ENCODE results near the gene SBK3.
"Not testable (repeated sequence)": the region's sequence is repeated elsewhere in the genome, so short reads cannot be mapped to it uniquely, and the experiment has no call there.

The SBK3 gene

DNA sequence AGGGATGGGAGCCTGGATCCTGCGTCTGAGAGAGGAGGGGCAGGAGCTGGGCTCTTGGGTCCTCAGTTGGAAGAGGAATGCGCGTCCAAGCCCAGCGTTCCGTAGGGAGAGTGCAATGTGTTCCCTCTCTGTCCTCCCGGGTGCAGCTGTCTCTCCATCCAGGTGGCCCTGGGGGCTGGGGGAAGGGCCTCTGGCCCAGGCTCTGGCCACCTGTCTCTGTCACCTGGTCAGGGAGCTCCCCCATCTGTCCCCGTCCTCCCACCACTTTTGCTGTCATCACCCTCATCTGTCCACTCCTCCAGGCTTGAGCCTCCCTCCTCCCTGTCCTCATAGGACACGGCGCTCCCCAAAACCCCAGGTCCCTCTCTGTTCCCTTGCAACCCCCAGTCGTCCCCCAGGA, 4.7 kb downstream of the SBK3 start:
- DNase-seq (ENCODE audit: low spot score) = no peak

DNA sequence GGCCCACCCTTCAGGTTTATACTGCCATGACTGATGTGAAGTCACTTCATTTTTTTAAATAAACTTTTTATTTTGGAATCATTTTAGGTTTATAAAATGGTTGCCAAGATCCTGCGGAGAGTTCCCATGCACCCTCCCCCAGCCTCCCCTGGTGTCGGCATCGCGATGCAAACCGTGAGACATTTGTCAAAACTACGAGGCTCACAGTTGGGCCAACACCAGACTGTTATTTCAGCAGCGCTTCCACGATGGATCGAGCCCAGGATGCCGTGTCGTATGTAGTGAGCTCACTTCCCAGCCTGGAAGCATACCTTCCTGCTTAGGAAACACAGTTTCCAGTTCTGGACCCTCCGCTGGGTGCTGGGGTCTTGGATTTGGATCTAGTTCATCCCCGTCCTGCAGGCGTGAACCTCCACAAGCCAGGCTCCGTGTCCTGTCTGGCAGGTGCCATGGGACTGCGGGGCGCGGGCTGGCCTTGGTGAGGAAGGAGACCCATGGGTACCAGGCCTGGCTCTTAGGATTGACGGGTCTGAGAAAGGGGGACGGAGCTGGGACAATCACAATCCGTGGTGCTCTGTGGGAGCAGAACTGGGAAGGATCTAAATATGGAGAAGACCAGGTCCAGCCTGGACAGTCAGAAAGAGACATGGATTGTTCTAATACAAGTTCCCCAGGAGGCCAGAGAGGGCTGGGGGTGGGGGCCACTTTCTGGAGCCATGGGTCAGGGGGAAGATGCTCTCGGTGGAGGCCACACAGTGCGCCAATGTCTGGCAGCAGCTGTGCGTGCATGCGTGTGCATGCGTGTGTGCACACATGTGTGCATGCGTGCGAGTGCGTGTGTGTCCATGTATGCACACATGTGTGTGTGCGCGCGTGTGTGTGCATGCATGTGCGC, 6.0 kb downstream of the SBK3 start:
- no peak for DNase-seq (ENCODE audit: low spot score)

DNA sequence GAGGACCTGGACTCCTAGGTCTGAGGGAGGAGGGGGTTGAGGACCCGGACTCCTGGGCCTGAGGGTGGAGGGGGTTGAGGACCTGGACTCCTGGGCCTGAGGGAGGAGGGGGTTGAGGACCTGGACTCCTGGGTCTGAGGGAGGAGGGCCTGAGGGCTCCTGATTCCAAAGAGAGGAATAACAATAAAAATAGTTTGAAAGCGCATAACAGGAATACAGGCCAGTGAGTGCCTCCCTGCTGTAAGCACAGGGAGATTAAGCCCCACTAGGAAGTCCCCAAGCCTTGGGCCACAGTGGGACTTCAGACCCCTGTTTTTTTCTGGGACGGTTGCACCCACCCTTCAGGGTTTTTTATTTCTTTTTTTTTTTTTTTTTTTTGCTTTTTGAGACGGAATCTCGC, 7.2 kb downstream of the SBK3 start:
- no peak for DNase-seq (ENCODE audit: low spot score)

DNA sequence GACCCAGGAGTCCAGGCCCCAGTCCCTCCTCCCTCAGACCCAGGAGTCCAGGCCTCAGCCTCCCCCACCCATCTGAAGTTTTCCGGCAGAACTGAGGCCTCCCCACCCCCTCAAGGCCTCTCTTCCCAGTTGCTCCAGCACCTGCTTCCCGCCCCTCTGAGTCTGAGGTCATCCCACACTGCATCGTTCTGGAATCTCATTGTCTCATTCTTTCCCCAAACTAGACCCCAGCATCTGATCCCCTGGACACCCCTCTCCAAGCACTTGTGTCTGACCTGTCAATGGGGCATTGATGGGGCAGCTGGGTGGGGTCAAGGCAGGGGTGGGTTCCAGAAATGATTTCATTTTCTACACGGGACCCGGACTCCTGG, 7.6 kb downstream of the SBK3 start:
- no peak for DNase-seq (ENCODE audit: low spot score)

DNA sequence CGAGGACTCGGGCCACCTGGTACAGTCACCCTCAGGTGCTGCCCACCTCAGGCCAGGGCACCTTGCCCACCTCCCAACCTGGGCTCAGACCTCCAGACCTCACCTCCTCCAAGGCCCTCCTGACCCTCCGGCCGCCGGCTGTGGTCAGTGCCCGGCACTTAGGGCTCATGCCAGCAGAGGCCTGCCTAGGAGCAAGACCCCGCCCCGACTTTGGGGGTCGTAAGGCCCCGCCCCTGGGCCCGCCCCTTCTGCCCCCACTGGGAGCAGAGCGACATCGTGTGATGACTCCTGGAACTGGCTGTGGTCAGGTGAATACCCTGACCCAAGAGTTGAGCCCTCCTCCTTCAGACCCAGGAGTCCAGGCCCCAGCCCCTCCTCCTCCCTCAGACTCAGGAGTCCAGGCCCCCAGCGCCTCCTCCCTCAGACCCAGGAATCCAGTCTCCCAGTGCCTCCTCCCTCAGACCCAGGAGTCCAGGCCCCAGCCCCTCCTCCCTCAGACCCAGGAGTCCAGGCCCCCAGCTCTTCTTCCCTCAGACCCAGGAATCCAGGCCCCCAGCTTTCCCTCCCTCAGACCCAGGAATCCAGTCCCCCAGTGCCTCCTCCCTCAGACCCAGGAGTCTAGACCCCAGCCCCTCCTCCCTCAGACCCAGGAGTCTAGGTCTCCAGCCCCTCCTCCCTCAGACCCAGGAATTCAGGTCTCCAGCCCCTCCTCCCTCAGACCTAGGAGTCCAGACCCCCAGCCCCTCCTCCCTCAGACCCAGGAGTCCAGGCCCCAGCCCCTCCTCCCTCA, 8.2 kb downstream of the SBK3 start, which contains the start of gene SBK2:
Gene SBK2 (minus strand): TSS at position 183 of the 790 bp plus-strand sequence. CDS start 839 bp downstream, outside the sequence.
- DNase-seq (ENCODE audit: low spot score) = no peak

DNA sequence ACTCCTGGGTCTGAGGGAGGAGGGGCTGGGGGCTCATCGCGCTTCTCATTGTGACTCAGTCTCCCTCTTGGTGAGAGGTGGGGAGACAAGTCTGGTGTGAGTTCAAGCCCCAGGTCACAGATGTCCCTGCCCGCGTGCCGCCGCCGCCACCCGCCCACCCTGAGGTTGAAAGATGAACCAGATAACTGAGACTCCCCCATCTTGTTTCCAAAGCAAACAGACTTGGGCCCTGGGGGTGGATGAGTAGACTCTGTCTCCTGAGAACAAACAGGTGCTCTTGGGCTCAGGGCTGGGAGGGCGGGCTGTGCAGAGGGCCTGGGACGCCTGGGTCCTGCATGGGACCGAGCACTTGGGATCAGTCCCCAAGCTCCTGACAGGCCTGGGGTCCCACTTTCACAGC, 9.0 kb downstream of the SBK3 start:
- no peak for DNase-seq (ENCODE audit: low spot score)

DNA sequence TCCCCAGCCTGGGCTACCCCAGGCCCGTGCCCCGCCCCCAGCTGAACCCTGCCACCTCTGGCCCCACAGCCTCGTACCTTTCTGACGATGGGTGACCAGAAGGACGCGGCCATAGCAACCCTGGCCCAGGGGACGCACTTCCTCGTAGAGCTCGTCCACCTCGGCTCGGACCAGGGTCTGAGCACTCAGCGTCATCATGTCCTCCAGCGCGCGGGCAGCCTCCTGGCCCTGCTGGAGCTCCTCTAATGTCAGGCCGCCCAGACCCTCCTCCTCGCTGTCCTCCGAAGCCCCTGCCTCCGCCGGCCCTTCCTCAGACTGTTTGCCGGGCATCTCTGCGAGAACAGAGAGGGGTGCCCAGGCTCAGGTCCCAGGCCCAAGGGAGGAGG, 9.4 kb downstream of the SBK3 start:
- no peak for DNase-seq (ENCODE audit: low spot score)

DNA sequence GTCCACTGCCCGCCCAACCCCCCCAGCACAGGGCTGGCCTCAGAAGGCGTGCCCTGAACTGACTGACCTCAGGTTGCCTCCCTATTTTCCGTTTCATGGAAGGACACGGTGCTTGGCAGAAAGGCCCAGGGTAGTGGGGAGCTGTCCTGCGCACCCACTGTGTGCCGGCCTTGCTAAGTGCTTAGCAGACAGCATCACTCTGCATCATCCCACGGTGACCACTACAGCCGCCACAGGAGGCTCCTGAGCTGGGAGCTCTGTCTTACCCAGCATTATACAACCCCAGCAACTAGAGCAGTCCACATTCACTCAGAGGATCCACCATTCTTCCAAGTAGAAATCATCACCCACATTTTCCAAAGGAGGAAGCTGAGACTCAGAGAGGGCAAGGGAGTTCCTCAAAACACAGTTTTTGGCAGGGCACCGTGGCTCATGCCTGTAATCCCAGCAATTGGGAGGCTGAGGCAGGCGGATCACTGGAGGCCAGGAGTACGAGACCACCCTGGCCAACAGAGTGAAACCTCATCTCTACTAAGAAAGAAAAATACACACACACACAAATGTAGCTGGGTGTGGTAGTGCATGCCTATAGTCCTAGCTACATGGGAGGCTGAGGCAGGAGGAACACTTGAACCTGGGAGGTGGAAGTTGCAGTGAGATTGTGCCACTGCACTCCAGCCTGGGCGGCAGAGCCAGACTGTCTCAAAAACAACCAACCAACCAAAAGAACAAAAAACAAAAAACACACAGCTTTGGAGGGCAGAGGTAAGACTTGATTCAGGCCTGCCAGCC, 10.0 kb downstream of the SBK3 start:
- no peak for DNase-seq (ENCODE audit: low spot score)

DNA sequence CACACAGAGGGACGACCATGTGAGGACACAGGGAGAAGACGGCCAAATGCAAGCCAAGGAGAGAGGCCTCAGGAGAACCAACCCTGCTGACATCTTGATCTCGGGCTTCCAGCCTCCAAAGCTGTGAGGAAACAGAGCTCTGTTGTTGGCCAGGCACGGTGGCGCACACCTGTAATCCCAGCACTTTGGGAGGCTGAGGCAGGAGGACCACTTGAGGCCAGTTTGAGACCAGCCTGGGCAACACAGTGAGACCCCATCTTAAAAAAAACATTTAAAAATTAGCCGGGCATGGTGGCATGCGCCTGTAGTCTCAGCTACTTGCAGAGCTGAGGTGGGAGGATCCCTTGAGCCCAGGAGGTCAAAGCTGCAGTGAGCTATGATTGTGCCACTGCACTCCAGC, 11.1 kb downstream of the SBK3 start:
- DNase-seq (ENCODE audit: low spot score) = not testable (repeated sequence)

DNA sequence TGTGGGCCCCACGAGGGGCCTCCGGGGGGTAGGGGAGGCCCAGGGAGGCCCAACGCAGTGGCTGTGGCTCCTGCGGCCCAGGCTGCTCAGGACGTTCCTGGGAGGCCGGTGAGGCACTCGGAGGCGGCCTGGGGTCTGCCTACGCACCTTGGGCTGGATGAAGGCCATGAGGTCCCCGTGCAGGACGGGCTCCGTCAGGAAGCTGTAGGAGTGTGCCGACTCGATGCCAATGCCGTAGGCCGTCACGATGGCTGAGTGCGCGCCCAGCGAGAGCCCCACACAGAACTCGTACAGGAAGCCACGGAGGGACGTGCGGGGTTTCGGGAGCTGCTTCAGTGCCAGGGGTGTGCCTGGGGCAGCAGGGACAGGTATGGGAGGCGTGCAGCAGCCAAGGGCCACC, 14.3 kb downstream of the SBK3 start:
- no peak for DNase-seq (ENCODE audit: low spot score)

DNA sequence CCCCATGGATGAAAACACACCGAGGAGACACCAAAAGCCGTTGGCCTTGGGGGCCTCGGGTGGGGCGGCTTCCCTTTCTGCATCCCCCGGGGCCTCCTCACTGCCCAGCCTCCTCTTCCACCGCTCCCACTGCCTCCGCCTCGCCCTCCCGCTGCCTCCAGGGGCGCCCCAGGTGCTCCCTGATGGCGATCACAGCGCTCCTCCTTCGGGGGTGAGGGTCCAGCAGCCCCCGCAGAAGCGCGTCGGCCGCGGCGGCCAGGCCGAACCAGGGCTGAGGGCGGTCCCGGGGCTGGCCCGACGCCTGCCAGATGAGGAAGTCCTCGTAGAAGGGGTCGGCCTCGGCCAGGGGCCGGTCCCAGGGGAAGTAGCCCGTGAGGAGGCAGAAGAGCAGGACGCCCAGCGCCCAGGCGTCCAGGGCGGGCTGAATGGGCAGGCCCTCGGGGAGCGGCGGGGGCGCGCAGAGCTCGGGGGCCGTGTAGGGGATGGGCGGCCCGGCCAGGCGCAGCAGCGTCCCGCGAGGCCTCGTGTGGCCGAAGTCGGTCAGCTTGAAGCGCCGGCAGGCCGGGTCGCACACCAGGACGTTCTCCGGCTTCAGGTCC, 15.6 kb downstream of the SBK3 start:
- DNase-seq (ENCODE audit: low spot score) = no peak

DNA sequence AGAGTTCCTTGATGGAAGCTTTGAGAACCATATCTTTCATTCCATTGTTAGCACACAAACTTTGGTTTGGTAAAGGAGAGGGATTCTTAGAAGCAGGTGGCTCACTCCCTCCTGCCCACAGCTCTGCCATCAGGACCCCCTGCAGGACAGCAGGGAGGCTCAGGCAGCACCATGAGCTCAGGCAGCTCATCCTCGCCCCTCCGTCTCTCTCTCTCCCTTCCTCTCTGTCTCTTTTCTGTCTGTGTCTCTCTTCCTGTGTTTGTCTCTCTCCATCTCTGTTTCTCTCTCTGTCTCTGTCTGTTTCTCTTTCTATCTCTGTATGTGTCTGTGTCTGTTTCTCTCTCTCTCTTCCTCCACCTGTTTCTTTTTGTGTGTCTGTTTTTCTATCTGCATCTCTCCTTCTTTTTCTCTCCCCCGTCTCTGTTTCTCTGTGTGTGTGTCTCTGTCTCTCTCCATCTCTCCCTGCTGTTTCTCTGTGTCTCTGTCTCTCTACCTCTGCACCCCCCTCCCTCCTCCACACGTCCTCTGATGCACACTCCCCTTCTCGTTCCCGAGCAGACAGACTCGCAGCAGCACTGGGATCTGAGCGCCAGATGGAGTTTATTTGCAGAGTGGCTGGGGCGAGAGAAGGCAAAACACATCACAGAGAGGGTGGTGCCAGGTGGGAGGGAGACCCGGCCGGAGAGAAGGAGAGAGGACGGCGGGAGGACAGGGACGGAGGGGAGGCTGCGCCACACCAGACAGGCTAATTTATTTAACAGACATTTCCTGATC, 17.1 kb downstream of the SBK3 start:
- DNase-seq (ENCODE audit: low spot score) = no peak

DNA sequence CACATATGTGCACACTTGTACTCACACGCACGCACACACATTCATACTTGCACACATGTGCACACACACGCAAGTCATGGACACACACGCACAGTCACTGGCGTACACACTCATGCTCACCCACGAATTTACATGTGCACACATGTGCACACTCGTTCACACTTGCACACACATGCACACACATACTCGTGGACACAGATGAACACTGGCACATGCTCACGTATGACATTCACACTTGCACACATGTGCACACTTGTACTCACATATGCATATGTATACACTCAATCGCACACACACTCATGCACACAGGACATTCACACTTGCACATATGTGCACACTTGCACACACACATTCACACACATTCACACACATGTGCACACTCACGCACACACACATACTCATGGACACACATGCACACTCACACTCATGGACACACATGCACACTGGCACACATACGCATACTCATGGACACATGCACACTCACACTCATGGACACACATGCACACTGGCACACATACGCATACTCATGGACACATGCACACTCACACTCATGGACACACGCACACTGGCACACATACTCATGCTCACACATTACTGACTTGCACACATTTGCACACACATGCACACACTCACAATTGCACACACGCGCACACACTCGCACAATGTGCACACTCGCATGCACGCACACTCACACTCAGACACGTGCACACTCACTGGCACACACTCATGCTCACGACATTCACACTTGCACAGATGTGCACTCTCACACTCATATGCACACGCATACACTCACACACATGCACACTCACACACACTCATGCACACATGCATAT, 17.9 kb downstream of the SBK3 start:
- DNase-seq (ENCODE audit: low spot score) = no peak

DNA sequence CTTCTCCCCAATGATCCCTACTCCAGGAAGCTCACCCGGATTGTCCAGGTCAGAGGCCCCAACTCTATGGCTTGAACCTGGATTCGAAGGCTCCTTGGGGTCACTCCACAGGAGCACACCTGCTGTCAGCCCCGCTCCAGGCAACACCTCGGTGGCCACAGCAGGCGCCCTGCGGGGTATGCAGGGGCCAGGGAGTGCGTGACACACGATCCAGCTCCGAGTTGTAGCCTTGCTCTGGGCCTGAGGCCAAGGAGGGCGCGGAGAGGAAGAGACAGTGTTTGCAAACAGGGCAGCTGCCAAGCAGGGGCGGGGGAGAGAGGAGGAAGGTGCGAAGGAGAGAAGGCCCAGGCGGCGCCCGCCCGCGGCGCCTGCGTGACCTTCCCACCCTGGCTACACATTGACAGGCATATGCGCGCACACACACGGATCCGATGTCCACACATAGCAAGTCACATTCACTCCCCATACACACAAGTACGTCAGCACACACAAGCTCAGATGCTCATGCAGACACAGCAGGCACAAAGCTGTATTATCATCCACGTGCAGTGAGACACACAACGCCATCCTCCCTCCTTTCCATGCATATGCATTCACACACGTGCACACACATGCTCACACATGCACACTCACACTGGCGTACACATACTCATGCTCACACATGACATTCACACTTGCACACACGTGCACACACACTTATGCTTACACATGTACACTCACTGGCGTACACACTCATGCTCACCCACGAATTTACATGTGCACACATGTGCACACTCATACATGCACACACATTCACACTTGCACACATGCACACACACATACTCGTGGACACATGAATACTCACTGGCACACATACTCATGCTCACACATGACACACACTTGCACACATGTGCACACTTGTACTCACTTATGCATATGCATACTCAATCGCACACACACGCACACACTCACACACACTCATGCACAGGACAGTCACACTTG, 18.8 kb downstream of the SBK3 start:
- no peak for DNase-seq (ENCODE audit: low spot score)

DNA sequence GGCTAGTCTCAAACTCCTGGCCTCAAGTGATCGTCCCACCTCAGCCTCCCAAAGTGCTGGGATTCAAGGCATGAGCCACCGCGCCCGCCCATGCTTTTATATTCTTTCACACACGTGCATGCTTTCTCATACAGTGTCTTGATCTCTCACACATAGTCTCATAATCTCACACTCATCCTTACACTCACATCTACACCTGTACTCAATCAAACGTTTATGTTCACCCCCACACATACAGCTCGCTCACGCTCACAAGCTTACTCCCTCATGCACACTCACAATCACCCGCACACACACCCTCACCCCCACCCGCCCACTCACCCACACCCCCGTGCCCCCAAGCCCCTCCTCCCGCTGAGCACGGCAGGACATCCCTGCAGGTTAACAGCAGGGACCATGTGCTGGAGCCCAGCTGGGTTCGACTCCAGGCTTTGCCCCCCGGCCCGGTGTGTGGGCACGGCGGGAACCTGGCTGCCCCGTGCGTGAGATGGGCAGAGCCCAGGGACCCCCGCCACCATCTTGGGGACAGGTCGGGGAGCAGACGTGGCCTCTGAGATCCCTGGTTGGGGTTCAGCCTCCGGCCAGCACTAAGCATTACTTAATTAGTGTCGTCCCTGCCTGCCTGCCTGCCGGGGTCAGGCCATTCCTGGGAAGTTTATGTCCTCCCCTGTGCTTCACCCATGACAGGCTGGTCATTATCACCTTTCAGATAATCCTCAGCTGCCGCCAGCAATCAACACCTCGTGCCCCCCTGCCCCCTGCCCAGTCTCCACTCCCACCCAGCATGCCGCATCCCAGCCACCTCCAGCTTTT, 19.8 kb downstream of the SBK3 start:
- DNase-seq (ENCODE audit: low spot score) = no peak

DNA sequence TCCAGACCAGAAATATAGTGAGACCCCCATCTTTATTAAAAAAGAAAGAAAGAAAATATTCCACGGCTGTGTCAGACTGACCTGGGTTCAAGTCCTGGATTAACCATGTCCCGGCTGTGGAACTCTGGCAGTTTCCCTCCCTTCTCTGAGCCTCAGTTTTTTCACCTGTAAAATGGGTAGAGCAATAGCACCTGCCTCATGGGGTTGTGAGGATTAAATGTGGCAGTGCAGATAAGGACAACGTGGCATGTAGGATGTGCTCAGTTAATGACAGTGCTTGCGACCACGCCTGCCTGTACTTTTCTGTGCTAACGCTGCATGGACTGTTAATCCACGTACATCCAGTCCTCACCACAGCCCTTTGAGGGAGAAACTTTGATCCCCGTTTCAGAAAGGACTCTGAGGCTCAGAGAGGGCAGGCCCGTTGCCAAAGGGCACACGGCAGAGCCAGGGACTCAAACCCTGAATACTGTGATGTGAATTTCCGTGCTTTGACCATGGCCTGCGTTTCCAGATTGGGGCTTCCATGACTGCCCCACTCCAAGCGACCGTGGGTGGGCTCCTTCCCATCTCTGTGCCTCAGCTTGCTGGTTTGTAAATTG, 24.6 kb downstream of the SBK3 start:
- DNase-seq (ENCODE audit: low spot score) = no peak

DNA sequence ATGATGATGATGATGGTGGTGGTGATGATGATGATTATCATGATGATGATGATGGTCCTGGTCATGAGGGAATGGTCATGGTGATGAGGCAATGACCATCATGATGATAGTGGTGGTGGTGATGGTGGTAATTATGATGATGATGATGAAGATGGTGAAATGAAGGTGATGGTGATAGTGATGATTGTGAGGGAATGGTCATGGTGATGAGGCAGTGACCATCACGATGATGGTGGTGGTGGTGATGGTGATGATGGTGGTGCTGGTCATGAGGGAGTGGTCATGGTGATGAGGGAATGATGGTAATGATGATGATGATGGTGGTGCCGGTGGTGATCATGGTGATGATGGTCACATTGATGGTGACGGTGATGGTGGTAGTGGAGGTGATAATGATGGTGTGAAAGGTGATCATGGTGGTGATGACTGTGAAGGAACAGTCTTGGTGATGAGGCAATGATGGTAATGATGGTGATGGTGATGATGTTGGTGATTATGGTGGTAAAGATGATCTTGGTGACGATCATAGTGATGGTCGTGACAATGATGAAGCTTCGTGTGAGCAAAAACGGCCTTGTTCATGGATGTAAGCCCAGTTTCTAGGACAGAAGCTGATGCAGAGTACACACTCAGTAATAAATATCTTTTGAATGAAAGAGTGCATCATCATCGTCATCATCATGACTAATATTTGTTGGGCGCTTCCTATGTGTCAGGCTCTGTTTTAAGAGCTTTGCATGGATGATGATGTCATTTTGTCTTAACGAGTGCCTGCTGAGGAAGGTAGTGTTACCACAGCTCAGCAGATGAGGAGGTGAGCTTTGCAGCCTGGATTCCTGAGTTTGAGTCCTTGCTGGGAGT, 25.7 kb downstream of the SBK3 start:
- DNase-seq (ENCODE audit: low spot score) = no peak

Data from CD4-positive, alpha-beta T cell treated with Interleukin-15 for 4 hours (primary cell).